Keratinocyte (primary cell): Measurements from ENCODE around the gene RAB40A. TPM values are rescaled to one million over a fixed set of nuclear protein-coding genes. Genes with fewer than 3 reads are reported as not detected.

Source experiments
- DNase-seq: peaks from one replicate; pipeline ENCODE4 v3.0.0-alpha.2; 2011; ENCODE audit warnings: low read depth, missing footprints, low spot score
- FAIRE-seq: peaks from 2 replicates; lab custom pipeline; 2011; peaks lifted over from hg19 to GRCh38; lab: Jason Lieb, UNC
- H2AFZ ChIP-seq: 2 replicates; pipeline ENCODE4 v1.6.0; 2012; ENCODE audit warnings: low read length, control low read depth, inconsistent platforms; ENCODE audit not compliant: control insufficient read depth
- H3K27ac ChIP-seq: 2 replicates; pipeline ENCODE4 v1.5.1; 2011; ENCODE audit warnings: low read length; ENCODE audit not compliant: control insufficient read depth, insufficient read depth
- H3K27me3 ChIP-seq: 3 replicates; pipeline ENCODE4 v1.6.0; 2011; ENCODE audit warnings: low read length; ENCODE audit not compliant: control insufficient read depth, insufficient read depth; ENCODE audit errors: extremely low read depth
- H3K36me3 ChIP-seq, 2 experiments: 2 replicates in 1 of 2; 3 replicates in 1 of 2; pipeline ENCODE4 v1.5.1; 2011; ENCODE audit warnings: low read length in 2 of 2, mild to moderate bottlenecking in 1 of 2; ENCODE audit not compliant: control insufficient read depth in 2 of 2, insufficient read depth in 2 of 2; ENCODE audit errors: extremely low read depth in 1 of 2
- H3K4me1 ChIP-seq: 3 replicates; pipeline ENCODE4 v1.5.1; 2011; ENCODE audit warnings: low read length; ENCODE audit not compliant: control insufficient read depth, insufficient read depth; ENCODE audit errors: extremely low read depth
- H3K4me2 ChIP-seq: 3 replicates; pipeline ENCODE4 v1.6.0; 2011; ENCODE audit warnings: low read depth, low read length; ENCODE audit not compliant: control insufficient read depth, insufficient read depth; ENCODE audit errors: extremely low read depth
- H3K4me3 ChIP-seq, 3 experiments: fragments of 200-600 bp in 1 of 3; sonication (generic) in 1 of 3; 2 replicates in 2 of 3; 3 replicates in 1 of 3; pipeline ENCODE4 v1.5.1; 2011 to 2016; ENCODE audit warnings: low read length in 3 of 3, mild to moderate bottlenecking in 3 of 3, control low read depth in 2 of 3, inconsistent platforms in 1 of 3, low read depth in 1 of 3, mixed read lengths in 1 of 3, mixed run types in 1 of 3, moderate library complexity in 1 of 3; ENCODE audit not compliant: control insufficient read depth in 2 of 3, insufficient read depth in 2 of 3; ENCODE audit errors: extremely low read depth in 1 of 3
- H3K79me2 ChIP-seq: 2 replicates; pipeline ENCODE4 v1.6.0; 2012; ENCODE audit warnings: low read length; ENCODE audit not compliant: control insufficient read depth, insufficient read depth
- H3K9ac ChIP-seq: 3 replicates; pipeline ENCODE4 v1.6.0; 2011; ENCODE audit warnings: low read length; ENCODE audit not compliant: control insufficient read depth, insufficient read depth; ENCODE audit errors: extremely low read depth
- H3K9me1 ChIP-seq: 3 replicates; pipeline ENCODE4 v1.6.0; 2011; ENCODE audit warnings: low read length; ENCODE audit not compliant: control insufficient read depth, insufficient read depth; ENCODE audit errors: extremely low read depth
- H3K9me3 ChIP-seq: 2 replicates; pipeline ENCODE4 v1.5.1; 2012; ENCODE audit warnings: low read depth, low read length; ENCODE audit not compliant: control insufficient read depth
- H4K20me1 ChIP-seq: 3 replicates; pipeline ENCODE4 v1.6.0; 2011; ENCODE audit warnings: low read length; ENCODE audit not compliant: control insufficient read depth, insufficient read depth; ENCODE audit errors: extremely low read depth
- CTCF ChIP-seq, 3 experiments: IDR thresholded peaks in 1 of 3; conservative IDR thresholded peaks in 1 of 3; optimal IDR thresholded peaks in 1 of 3; 2 replicates in 2 of 3; 3 replicates in 1 of 3; pipeline versions ENCODE3 to v1.5.1; 2011; ENCODE audit warnings: low read length in 3 of 3, mild to moderate bottlenecking in 3 of 3, moderate library complexity in 2 of 3, control low read depth in 1 of 3, inconsistent platforms in 1 of 3; ENCODE audit not compliant: insufficient read depth in 2 of 3; ENCODE audit errors: extremely low read depth in 1 of 3
- EZH2 ChIP-seq: IDR thresholded peaks from one replicate; pipeline ENCODE4 v1.6.1; 2012; ENCODE audit warnings: inconsistent platforms, mild to moderate bottlenecking, low read length, moderate library complexity
- dilution Hi-C: fragments of 300-500 bp; cut with MboI; formaldehyde crosslinking; loops from one replicate; pipeline ENCODE4 v1.7.0; 2020; ENCODE audit warnings: low sequenced_read_pairs; ENCODE audit not compliant: extremely low pct_ligation_motif_present
- polyA plus RNA-seq, 5 experiments: library from polyadenylated mRNA; depleted of rRNA in 3 of 5; stranded (reverse) in 3 of 5; stranded (forward) in 1 of 5; unstranded in 1 of 5; fragments of >200 nt; gene quantifications; 1 replicate in 1 of 5; 2 replicates in 3 of 5; 3 replicates in 1 of 5; pipeline versions ENCODE4 v1.2.1 to v1.2.3, GENCODE V29; 2011 to 2012; ENCODE audit warnings: missing spikeins in 2 of 5, low read depth in 1 of 5, low replicate concordance in 1 of 5

Gene RAB40A
- polyA plus RNA-seq, 1 donor (not counting 4 experiments of a cell fraction or from before 2014, with no cell fraction given) = 0.33 TPM

- Histone ChIP-seq H3K4me3 (no peak overlapping the region), H3K36me3 (no peaks in the 10 kb centered on the region), H3K79me2 (no peaks in the 10 kb centered on the region), H3K4me1 (no peaks in the 10 kb centered on the region), H2AFZ (no peak overlapping the region), H3K27me3 (no peaks in the 10 kb centered on the region), H3K9me3 (no peaks in the 10 kb centered on the region), H3K9me1 (no peaks in the 10 kb centered on the region), H3K4me2 (no peak overlapping the region), H3K27ac (no peak overlapping the region), H4K20me1 (no peaks in the 10 kb centered on the region), H3K9ac (no peak overlapping the region)
- dilution Hi-C loops = no loop called here
- DNase-seq (no peak), FAIRE-seq (no peak)
- TF ChIP-seq CTCF (optimal IDR thresholded peaks at IDR 0.05 in 1 of 3, IDR thresholded peaks at IDR 0.05 in 1 of 3, conservative IDR thresholded peaks at IDR 0.05 in 1 of 3; ENCODE audit: extremely low read depth in 1 of 3, insufficient read depth in 2 of 3, low read length in 3 of 3) (no peak), EZH2 (no peak)
These were observed 9.3 kb downstream of the RAB40A start for GRCh38 chrX:103510031-103510430.

- Histone ChIP-seq H3K79me2 (no peaks in the 10 kb centered on the region), H3K27me3 (no peaks in the 10 kb centered on the region), H3K4me2 (no peak overlapping the region), H3K9ac (no peak overlapping the region), H3K4me3 (no peak overlapping the region), H3K9me1 (no peaks in the 10 kb centered on the region), H2AFZ (no peak overlapping the region), H3K36me3 (no peaks in the 10 kb centered on the region), H3K4me1 (peaks cover 6% of the 10 kb centered on the region), H3K27ac (no peak overlapping the region), H3K9me3 (no peaks in the 10 kb centered on the region), H4K20me1 (no peaks in the 10 kb centered on the region)
- dilution Hi-C loops = no loop called here
- no peak for FAIRE-seq
- DNase-seq = no peak
- TF ChIP-seq EZH2 = no peak
- TF ChIP-seq CTCF (optimal IDR thresholded peaks at IDR 0.05 in 1 of 3, IDR thresholded peaks at IDR 0.05 in 1 of 3, conservative IDR thresholded peaks at IDR 0.05 in 1 of 3; ENCODE audit: extremely low read depth in 1 of 3, insufficient read depth in 2 of 3, low read length in 3 of 3) = no peak
These were observed 15.5 kb downstream of the RAB40A start for GRCh38 chrX:103503853-103504207.
